Epithelial cell of proximal tubule (primary cell): ENCODE results near the gene FHL5. TPM values are rescaled to one million over a fixed set of nuclear protein-coding genes. Genes with fewer than 3 reads are reported as not detected.

Experiments
- DNase-seq: peaks from one replicate; pipeline ENCODE4 v3.0.0-alpha.2; 2011; ENCODE audit warnings: low read depth
- H3K4me3 ChIP-seq: 2 replicates; pipeline ENCODE4 v1.5.1; 2011; ENCODE audit warnings: low read depth, mild to moderate bottlenecking, low read length
- CTCF ChIP-seq: conservative IDR thresholded peaks from 2 replicates; pipeline ENCODE4 v1.5.1; 2012; ENCODE audit warnings: low read depth, mild to moderate bottlenecking, low read length
- total RNA-seq: library from RNA; depleted of rRNA; stranded (reverse); fragments of >200 nt; gene quantifications from 2 replicates; pipeline ENCODE4 v1.2.3, GENCODE V29; 2015

The FHL5 gene
- total RNA-seq, 1 donor from 2014 or later: not detected

GRCh38 chr6:96653181-96653580 lies 90.3 kb downstream of the FHL5 start:
- no peak overlapping the region for H3K4me3 ChIP-seq
- no peak for DNase-seq
- no peak for TF ChIP-seq CTCF

DNA sequence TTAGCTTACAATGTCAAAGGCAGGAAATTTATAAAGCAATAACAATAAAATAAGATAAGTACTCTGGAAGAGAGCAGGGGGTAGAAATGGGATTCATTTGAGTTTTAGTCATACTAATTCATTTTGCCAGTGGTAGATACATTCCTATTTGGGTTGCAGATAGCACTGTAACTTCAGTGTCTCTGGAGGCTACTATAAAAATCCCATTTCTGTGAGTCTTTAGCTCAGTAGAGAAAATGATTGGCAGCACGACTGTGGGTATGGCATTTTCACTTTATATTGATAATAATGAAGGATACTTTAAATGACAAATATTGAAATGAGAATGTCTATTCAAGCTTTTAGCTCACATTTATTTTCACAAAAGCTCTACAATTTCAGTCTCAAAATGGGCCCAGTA lies 93.6 kb downstream of the FHL5 start:
- no peak for TF ChIP-seq CTCF
- no peak overlapping the region for H3K4me3 ChIP-seq
- no peak for DNase-seq

- H3K4me3 ChIP-seq: no peak overlapping the region
- no peak for DNase-seq
- TF ChIP-seq CTCF: no peak
Measured at GRCh38 chr6:96657344-96657743, 94.4 kb downstream of the FHL5 start.

DNA sequence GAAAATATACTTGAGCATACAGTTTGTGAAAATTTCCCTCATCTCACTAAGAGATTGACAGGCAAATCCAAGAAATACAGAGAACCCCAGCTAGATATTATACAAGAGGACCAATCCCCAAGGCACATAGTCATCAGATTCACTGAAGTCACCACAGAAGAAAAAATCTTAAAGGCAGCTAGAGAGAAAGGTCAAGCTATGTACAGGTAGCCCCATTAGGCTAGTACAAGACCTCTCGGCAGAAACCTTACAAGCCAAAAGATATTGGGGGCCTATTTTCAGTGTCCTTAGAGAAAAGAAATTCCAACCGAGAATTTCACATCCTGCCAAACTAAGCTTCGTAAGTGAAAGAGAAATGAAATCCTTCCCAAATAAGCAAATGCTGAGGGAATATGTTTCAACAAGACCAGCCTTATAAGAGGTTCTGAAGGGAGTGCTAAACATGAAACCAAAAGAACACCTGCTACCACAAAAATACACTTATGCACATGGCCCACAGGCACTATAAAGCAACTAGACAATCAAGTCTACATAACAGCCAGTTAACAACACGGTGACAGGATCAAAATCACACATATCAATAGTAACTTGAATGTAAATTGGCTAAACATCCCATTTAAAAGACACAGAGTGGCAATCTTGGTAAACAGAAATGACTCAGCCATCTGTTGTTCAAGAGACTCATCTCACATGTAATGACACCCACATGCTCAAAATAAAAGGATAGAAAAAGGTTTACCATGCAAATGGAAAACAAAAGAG lies 96.3 kb downstream of the FHL5 start:
- H3K4me3 ChIP-seq: no peak overlapping the region
- TF ChIP-seq CTCF: no peak
- no peak for DNase-seq

Other genes starting within 250 kb of the FHL5 start
- gene UFL1, start 41.3 kb upstream of the FHL5 start, total RNA-seq: 18.0 and 18.8 TPM in 2 replicates